IgD-negative memory B cell (primary cell): Measurements from ENCODE around the gene TIFAB. TPM values are rescaled to one million over a fixed set of nuclear protein-coding genes. Genes with fewer than 3 reads are reported as not detected.

Source experiments
- H3K27ac Mint-ChIP-seq, 3 donors: one replicate each; pipeline ENCODE4 v1.8.0; 2020 to 2022; ENCODE audit warnings: mild to moderate bottlenecking in 3 of 3, mixed read lengths in 3 of 3, moderate library complexity in 1 of 3
- H3K27me3 Mint-ChIP-seq: one replicate; pipeline ENCODE4 v1.8.0; 2021; ENCODE audit warnings: mixed read lengths
- H3K36me3 Mint-ChIP-seq: one replicate; pipeline ENCODE4 v1.8.0; 2020; ENCODE audit warnings: mild to moderate bottlenecking, mixed read lengths
- H3K4me1 Mint-ChIP-seq, 3 donors: one replicate each; pipeline ENCODE4 v1.8.0; 2020 to 2022; ENCODE audit warnings: mixed read lengths in 3 of 3, mild to moderate bottlenecking in 1 of 3
- H3K4me3 Mint-ChIP-seq, 4 donors: one replicate each; pipeline ENCODE4 v1.8.0; 2020 to 2022; ENCODE audit warnings: mild to moderate bottlenecking in 4 of 4, mixed read lengths in 4 of 4, moderate library complexity in 3 of 4
- H3K9me3 Mint-ChIP-seq, 3 donors: one replicate each; pipeline ENCODE4 v1.8.0; 2020 to 2021; ENCODE audit warnings: mixed read lengths in 3 of 3, mild to moderate bottlenecking in 1 of 3
- polyA plus RNA-seq: library from polyadenylated mRNA; unstranded; fragments of 300-500 nt; fragmentation: Illumina TruSeq; gene quantifications from one replicate; pipeline ENCODE4 v1.2.3, GENCODE V29; 2021

Gene TIFAB
- polyA plus RNA-seq, 1 donor from 2014 or later, result not detected

- no peak overlapping the region for H3K27ac Mint-ChIP-seq
- H3K4me3 Mint-ChIP-seq, result no peak overlapping the region
- H3K4me1 Mint-ChIP-seq, result peaks cover 0 to 10% (median 4%) of the 10 kb centered on the region in 3 donors
- peaks cover 0 to 2% (median 0%) of the 10 kb centered on the region in 3 donors for H3K9me3 Mint-ChIP-seq
- no peaks in the 10 kb centered on the region for H3K36me3 Mint-ChIP-seq
- peaks cover 54% of the 10 kb centered on the region for H3K27me3 Mint-ChIP-seq
These were observed 35.8 kb upstream of the TIFAB start for GRCh38 chr5:135487839-135488514.

GRCh38 chr5:135487037-135487395, 34.9 kb upstream of the TIFAB start:
- Mint-ChIP-seq H3K9me3 (peaks cover 0 to 2% (median 0%) of the 10 kb centered on the region in 3 donors), H3K36me3 (no peaks in the 10 kb centered on the region), H3K27me3 (peaks cover 50% of the 10 kb centered on the region), H3K4me3 (no peak overlapping the region), H3K4me1 (peaks cover 0 to 10% (median 4%) of the 10 kb centered on the region in 3 donors), H3K27ac (peak overlapping the region in 1 of 3 donors; percentile 71)

GRCh38 chr5:135486131-135487036, 34.2 kb upstream of the TIFAB start:
- Mint-ChIP-seq H3K9me3 (peaks cover 0 to 2% (median 0%) of the 10 kb centered on the region in 3 donors), H3K36me3 (no peaks in the 10 kb centered on the region), H3K27ac (peak overlapping the region in 1 of 3 donors; percentile 71), H3K27me3 (peaks cover 49% of the 10 kb centered on the region), H3K4me1 (peaks cover 0 to 10% (median 4%) of the 10 kb centered on the region in 3 donors), H3K4me3 (no peak overlapping the region)

GRCh38 chr5:135484674-135485086, 32.5 kb upstream of the TIFAB start:
- Mint-ChIP-seq H3K27me3 (peaks cover 36% of the 10 kb centered on the region), H3K36me3 (no peaks in the 10 kb centered on the region)

GRCh38 chr5:135483254-135483653, 31.1 kb upstream of the TIFAB start:
- Mint-ChIP-seq H3K4me3 (no peak overlapping the region), H3K36me3 (no peaks in the 10 kb centered on the region), H3K27me3 (peaks cover 25% of the 10 kb centered on the region), H3K27ac (no peak overlapping the region), H3K9me3 (no peaks in the 10 kb centered on the region), H3K4me1 (peaks cover 0 to 2% (median 0%) of the 10 kb centered on the region in 3 donors)

More at GRCh38 chr5:135484674-135485086, 32.5 kb upstream of the TIFAB start:
- H3K4me3 Mint-ChIP-seq, result no peak overlapping the region
- H3K27ac Mint-ChIP-seq, result no peak overlapping the region
- H3K9me3 Mint-ChIP-seq, result peaks cover 0 to 2% (median 0%) of the 10 kb centered on the region in 3 donors
- peaks cover 0 to 7% (median 2%) of the 10 kb centered on the region in 3 donors for H3K4me1 Mint-ChIP-seq

GRCh38 chr5:135482381-135482933, 30.3 kb upstream of the TIFAB start:
- Mint-ChIP-seq H3K4me1 (no peaks in the 10 kb centered on the region), H3K27ac (no peak overlapping the region), H3K4me3 (no peak overlapping the region), H3K27me3 (peaks cover 17% of the 10 kb centered on the region), H3K9me3 (no peaks in the 10 kb centered on the region), H3K36me3 (no peaks in the 10 kb centered on the region)

- H3K4me1 Mint-ChIP-seq, result no peaks in the 10 kb centered on the region
- no peaks in the 10 kb centered on the region for H3K36me3 Mint-ChIP-seq
- H3K27me3 Mint-ChIP-seq, result peaks cover 11% of the 10 kb centered on the region
- no peaks in the 10 kb centered on the region for H3K9me3 Mint-ChIP-seq
- no peak overlapping the region for H3K4me3 Mint-ChIP-seq
- no peak overlapping the region for H3K27ac Mint-ChIP-seq
These were observed 29.8 kb upstream of the TIFAB start for GRCh38 chr5:135481909-135482311.

- Mint-ChIP-seq H3K4me3 (no peak overlapping the region), H3K27me3 (peaks cover 6% of the 10 kb centered on the region), H3K9me3 (no peaks in the 10 kb centered on the region), H3K27ac (no peak overlapping the region), H3K4me1 (no peaks in the 10 kb centered on the region), H3K36me3 (no peaks in the 10 kb centered on the region)
These were observed 29.2 kb upstream of the TIFAB start for GRCh38 chr5:135481387-135481786.

GRCh38 chr5:135480511-135480910, 28.4 kb upstream of the TIFAB start:
- H3K4me3 Mint-ChIP-seq, result no peak overlapping the region
- no peak overlapping the region for H3K27ac Mint-ChIP-seq
- H3K9me3 Mint-ChIP-seq, result no peaks in the 10 kb centered on the region
- H3K27me3 Mint-ChIP-seq, result peaks cover 4% of the 10 kb centered on the region
- no peaks in the 10 kb centered on the region for H3K36me3 Mint-ChIP-seq
- no peaks in the 10 kb centered on the region for H3K4me1 Mint-ChIP-seq

GRCh38 chr5:135478938-135479337, 26.8 kb upstream of the TIFAB start:
- no peaks in the 10 kb centered on the region for H3K36me3 Mint-ChIP-seq
- no peak overlapping the region for H3K4me3 Mint-ChIP-seq

GRCh38 chr5:135477613-135478066, 25.5 kb upstream of the TIFAB start:
- no peak overlapping the region for H3K27ac Mint-ChIP-seq
- H3K4me1 Mint-ChIP-seq, result no peaks in the 10 kb centered on the region
- H3K4me3 Mint-ChIP-seq, result no peak overlapping the region
- peaks cover 1% of the 10 kb centered on the region for H3K27me3 Mint-ChIP-seq
- no peaks in the 10 kb centered on the region for H3K36me3 Mint-ChIP-seq
- H3K9me3 Mint-ChIP-seq, result no peaks in the 10 kb centered on the region

More at GRCh38 chr5:135478938-135479337, 26.8 kb upstream of the TIFAB start:
- Mint-ChIP-seq H3K4me1 (no peaks in the 10 kb centered on the region), H3K27me3 (peaks cover 3% of the 10 kb centered on the region), H3K9me3 (no peaks in the 10 kb centered on the region), H3K27ac (no peak overlapping the region)

GRCh38 chr5:135476615-135477581, 24.7 kb upstream of the TIFAB start:
- peaks cover 1% of the 10 kb centered on the region for H3K27me3 Mint-ChIP-seq

GRCh38 chr5:135473956-135474670, 22.0 kb upstream of the TIFAB start:
- Mint-ChIP-seq H3K36me3 (no peaks in the 10 kb centered on the region), H3K4me3 (no peak overlapping the region), H3K27me3 (peaks cover 1% of the 10 kb centered on the region), H3K9me3 (no peaks in the 10 kb centered on the region), H3K27ac (no peak overlapping the region), H3K4me1 (no peaks in the 10 kb centered on the region)

More at GRCh38 chr5:135476615-135477581, 24.7 kb upstream of the TIFAB start:
- no peaks in the 10 kb centered on the region for H3K9me3 Mint-ChIP-seq
- H3K4me3 Mint-ChIP-seq, result no peak overlapping the region
- H3K4me1 Mint-ChIP-seq, result no peaks in the 10 kb centered on the region
- no peaks in the 10 kb centered on the region for H3K36me3 Mint-ChIP-seq
- no peak overlapping the region for H3K27ac Mint-ChIP-seq

GRCh38 chr5:135472141-135472540, 20.0 kb upstream of the TIFAB start:
- Mint-ChIP-seq H3K4me1 (no peaks in the 10 kb centered on the region), H3K27me3 (peaks cover 6% of the 10 kb centered on the region), H3K27ac (no peak overlapping the region), H3K36me3 (no peaks in the 10 kb centered on the region), H3K9me3 (no peaks in the 10 kb centered on the region), H3K4me3 (no peak overlapping the region)
